GM23338 (cell line): ENCODE data around the gene TMEM63B. TPM values are rescaled to one million over a fixed set of nuclear protein-coding genes. Genes with fewer than 3 reads are reported as not detected.
A peak's percentile ranks its signal among the peaks of the same experiment; 100 is the strongest.

Source experiments
- ATAC-seq: fragments of 200-7000 bp; cut with Tn5 transposase; 3 replicates; pipeline ENCODE4 v1.9.1; 2020
- DNase-seq: peaks from one replicate; pipeline ENCODE4 v3.0.0-alpha.2; 2015; ENCODE audit warnings: low spot score
- H2AFZ ChIP-seq: fragments of 200-600 bp; sonication (generic); 2 replicates; pipeline ENCODE4 v1.8.0; 2016; ENCODE audit warnings: antibody characterized with exemption, mild to moderate bottlenecking, moderate library complexity
- H3F3A ChIP-seq: fragments of 200-600 bp; sonication (generic); replicated peaks from 2 replicates; pipeline ENCODE4 v1.8.0; 2017; ENCODE audit warnings: antibody characterized with exemption, mixed run types, low read depth
- H3K27ac ChIP-seq: fragments of 200-600 bp; sonication (generic); 2 replicates; pipeline ENCODE4 v1.6.1; 2016; ENCODE audit warnings: low read depth
- H3K27me3 ChIP-seq: fragments of 200-600 bp; sonication (generic); 2 replicates; pipeline ENCODE4 v1.8.0; 2016; ENCODE audit warnings: mild to moderate bottlenecking, mixed run types, moderate library complexity; ENCODE audit not compliant: insufficient read depth
- H3K36me3 ChIP-seq: fragments of 200-600 bp; sonication (generic); 2 replicates; pipeline ENCODE4 v1.8.0; 2016; ENCODE audit warnings: mild to moderate bottlenecking; ENCODE audit not compliant: insufficient read depth
- H3K4me1 ChIP-seq: fragments of 200-600 bp; sonication (generic); 2 replicates; pipeline ENCODE4 v1.8.0; 2016; ENCODE audit warnings: mild to moderate bottlenecking, moderate library complexity; ENCODE audit not compliant: insufficient read depth
- H3K4me2 ChIP-seq: fragments of 200-600 bp; sonication (generic); 2 replicates; pipeline ENCODE4 v1.7.1; 2017; ENCODE audit warnings: mixed run types
- H3K4me3 ChIP-seq: fragments of 200-600 bp; sonication (generic); 2 replicates; pipeline ENCODE4 v1.6.1; 2016; ENCODE audit warnings: mixed run types
- H3K79me2 ChIP-seq: fragments of 200-600 bp; sonication (generic); replicated peaks from 2 replicates; pipeline ENCODE4 v1.8.0; 2017; ENCODE audit warnings: mild to moderate bottlenecking; ENCODE audit not compliant: insufficient read depth
- H3K9me2 ChIP-seq: fragments of 200-600 bp; sonication (generic); 2 replicates; pipeline ENCODE4 v1.8.0; 2017; ENCODE audit not compliant: insufficient read depth
- H4K20me1 ChIP-seq: fragments of 200-600 bp; sonication (generic); replicated peaks from 2 replicates; pipeline ENCODE4 v1.8.0; 2017; ENCODE audit warnings: mild to moderate bottlenecking; ENCODE audit not compliant: insufficient read depth
- H3K27ac Mint-ChIP-seq: 2 replicates; pipeline ENCODE4 v1.8.0; 2020; ENCODE audit warnings: inconsistent platforms, mild to moderate bottlenecking, moderate library complexity, mixed read lengths
- H3K27me3 Mint-ChIP-seq: 3 replicates; pipeline ENCODE4 v1.8.0; 2022; ENCODE audit warnings: low read depth, mild to moderate bottlenecking, moderate library complexity, mixed read lengths, inconsistent platforms; ENCODE audit not compliant: insufficient read depth, poor library complexity
- H3K36me3 Mint-ChIP-seq: 3 replicates; pipeline ENCODE4 v1.8.0; 2021; ENCODE audit warnings: low read depth, mild to moderate bottlenecking, inconsistent platforms, moderate library complexity, mixed read lengths
- H3K4me1 Mint-ChIP-seq: 3 replicates; pipeline ENCODE4 v1.8.0; 2020; ENCODE audit warnings: mild to moderate bottlenecking, inconsistent platforms, mixed read lengths
- H3K4me3 Mint-ChIP-seq: 3 replicates; pipeline ENCODE4 v1.8.0; 2021; ENCODE audit warnings: moderate library complexity, mild to moderate bottlenecking, inconsistent platforms, mixed read lengths
- H3K9me3 Mint-ChIP-seq: 3 replicates; pipeline ENCODE4 v1.8.0; 2020; ENCODE audit warnings: moderate library complexity, mild to moderate bottlenecking, inconsistent platforms, mixed read lengths
- EZH2 ChIP-seq: fragments of 200-600 bp; sonication (generic); IDR thresholded peaks from one replicate; pipeline ENCODE4 v1.8.0; 2017; ENCODE audit warnings: antibody characterized with exemption, mild to moderate bottlenecking, low read depth; ENCODE audit not compliant: unreplicated experiment
- JUNB ChIP-seq: IDR thresholded peaks from one replicate; pipeline ENCODE4 v1.6.1; 2016; ENCODE audit warnings: antibody characterized with exemption; ENCODE audit not compliant: unreplicated experiment
- POLR2AphosphoS5 ChIP-seq: IDR thresholded peaks from 2 replicates; pipeline ENCODE4 v1.6.1; 2016; ENCODE audit warnings: antibody characterized with exemption, low read depth
- ZNF462 ChIP-seq: fragments of 250-450 bp; sonication (Bioruptor Pico); IDR thresholded peaks from 2 replicates; pipeline ENCODE4 v1.5.0; 2020; ENCODE audit warnings: mild to moderate bottlenecking, moderate library complexity
- polyA plus RNA-seq: library from polyadenylated mRNA; unstranded; fragments of >200 nt; fragmentation: Nextera tagmentation; extraction: Ambion mirVana; gene quantifications from 2 replicates; pipeline ENCODE4 v1.2.1, GENCODE V29; 2016
- total RNA-seq: library from RNA; depleted of rRNA; stranded (reverse); fragments of >200 nt; shearing (Covaris generic); gene quantifications from 2 replicates; pipeline ENCODE4 v1.2.3, GENCODE V29; 2014

Gene TMEM63B
- total and polyA plus RNA-seq, 2 experiments from 2014 or later = 10.1 to 36.0 TPM

- H3K27ac ChIP-seq = no peak overlapping the region
Measured at GRCh38 chr6:44192428-44193041, 65.2 kb downstream of the TMEM63B start.

GRCh38 chr6:44193307-44193910 lies 66.1 kb downstream of the TMEM63B start:
- DNase-seq (no peak), ATAC-seq (no peak)
- Mint-ChIP-seq H3K36me3 (no peaks in the 10 kb centered on the region), H3K4me3 (no peak overlapping the region), H3K9me3 (no peaks in the 10 kb centered on the region), H3K27me3 (peaks cover 15% of the 10 kb centered on the region), H3K27ac (no peak overlapping the region), H3K4me1 (peaks cover 11% of the 10 kb centered on the region)
- no peaks in the 10 kb centered on the region for H3K9me2 ChIP-seq
- H3K4me2 ChIP-seq = no peak overlapping the region; the same call in 1 of the 2 replicates
- no peak overlapping the region for H3K27ac ChIP-seq
- H3K79me2 ChIP-seq = no peaks in the 10 kb centered on the region
- 0 out of 2 replicates have a peak, but pooled peaks cover 5% of the 10 kb centered on the region for H3F3A ChIP-seq
- H2AFZ ChIP-seq = no peak overlapping the region
- H3K36me3 ChIP-seq = no peaks in the 10 kb centered on the region
- no peak for TF ChIP-seq JUNB
- TF ChIP-seq ZNF462 (CRISPR knock-in tag) = no peak
- no peaks in the 10 kb centered on the region for H4K20me1 ChIP-seq
- H3K27me3 ChIP-seq = no peaks in the 10 kb centered on the region
- 0 out of 2 replicates have a peak, but pooled peaks cover 7% of the 10 kb centered on the region for H3K4me1 ChIP-seq
- no peak overlapping the region for H3K4me3 ChIP-seq

More at GRCh38 chr6:44192428-44193041, 65.2 kb downstream of the TMEM63B start:
- Mint-ChIP-seq H3K27me3 (peaks cover 14% of the 10 kb centered on the region), H3K36me3 (no peaks in the 10 kb centered on the region), H3K4me3 (peak overlapping the region; percentile 43; the same call in 2 of the 3 replicates), H3K27ac (peak overlapping the region; percentile 32; the same call in 1 of the 2 replicates), H3K4me1 (peaks cover 11% of the 10 kb centered on the region), H3K9me3 (no peaks in the 10 kb centered on the region)
- Histone ChIP-seq H3K4me2 (peak overlapping the region; percentile 36), H3K79me2 (no peaks in the 10 kb centered on the region), H4K20me1 (no peaks in the 10 kb centered on the region), H3K9me2 (no peaks in the 10 kb centered on the region), H2AFZ (peak overlapping the region; percentile 87), H3K4me3 (peak overlapping the region; percentile 1; the same call in 1 of the 2 replicates), H3K36me3 (no peaks in the 10 kb centered on the region), H3K4me1 (0 out of 2 replicates have a peak, but pooled peaks cover 7% of the 10 kb centered on the region), H3K27me3 (no peaks in the 10 kb centered on the region), H3F3A (0 out of 2 replicates have a peak, but pooled peaks cover 5% of the 10 kb centered on the region)
- no peak for TF ChIP-seq EZH2
- TF ChIP-seq POLR2AphosphoS5 = 0 out of 2 replicates have a peak, but pooled peaks have one; percentile 18
- peak; percentile 89 for ATAC-seq
- peak; percentile 69 for DNase-seq
